CD4-positive, CD25-positive, alpha-beta regulatory T cell (primary cell): ENCODE data around the gene CCDC91. TPM values are rescaled to one million over a fixed set of nuclear protein-coding genes. Genes with fewer than 3 reads are reported as not detected.

Experiments used
- ATAC-seq, 2 donors: fragments of 150-1000 bp; cut with Tn5 transposase; one replicate each; pipeline ENCODE4 v1.10.0; 2021; ENCODE audit warnings: low read depth in 2 of 2, moderate number of reproducible peaks in 2 of 2, moderate library complexity in 1 of 2
- DNase-seq, 3 donors: peaks; one replicate each; pipeline versions ENCODE4 v3.0.0 to v3.0.0-alpha.2; 2012 to 2022; ENCODE audit warnings: mixed read lengths in 1 of 3
- H3K27ac ChIP-seq: one replicate; pipeline ENCODE4 v1.7.0; 2013; ENCODE audit warnings: mild to moderate bottlenecking, low read length; ENCODE audit not compliant: insufficient read depth, poor library complexity, severe bottlenecking
- H3K27me3 ChIP-seq: one replicate; pipeline ENCODE4 v1.7.0; 2013; ENCODE audit warnings: low read length; ENCODE audit not compliant: control insufficient read depth, insufficient read depth
- H3K36me3 ChIP-seq: one replicate; pipeline ENCODE4 v1.7.0; 2013; ENCODE audit warnings: mild to moderate bottlenecking, low read length, moderate library complexity; ENCODE audit not compliant: control insufficient read depth, insufficient read depth
- H3K4me1 ChIP-seq: 2 replicates; pipeline ENCODE4 v1.7.0; 2013; ENCODE audit warnings: mild to moderate bottlenecking, low read length; ENCODE audit not compliant: insufficient read depth, control insufficient read depth, poor library complexity, severe bottlenecking
- H3K4me3 ChIP-seq: one replicate; pipeline ENCODE4 v1.7.0; 2013; ENCODE audit warnings: low read depth, mild to moderate bottlenecking, low read length, moderate library complexity
- H3K9me3 ChIP-seq, 2 experiments: 1 replicate in 1 of 2; 2 replicates in 1 of 2; pipeline ENCODE4 v1.7.0; 2013; ENCODE audit warnings: low read length in 2 of 2, mild to moderate bottlenecking in 1 of 2, moderate library complexity in 1 of 2; ENCODE audit not compliant: control insufficient read depth in 2 of 2
- H3K27ac Mint-ChIP-seq, 3 donors: one replicate each; pipeline ENCODE4 v1.8.0; 2020 to 2022; ENCODE audit warnings: mild to moderate bottlenecking in 3 of 3, mixed read lengths in 3 of 3, moderate library complexity in 2 of 3
- H3K27me3 Mint-ChIP-seq: one replicate; pipeline ENCODE4 v1.8.0; 2022; ENCODE audit warnings: mild to moderate bottlenecking, mixed read lengths
- H3K36me3 Mint-ChIP-seq: one replicate; pipeline ENCODE4 v1.8.0; 2020; ENCODE audit warnings: mixed read lengths
- H3K4me1 Mint-ChIP-seq, 4 donors: one replicate each; pipeline ENCODE4 v1.8.0; 2020 to 2022; ENCODE audit warnings: mixed read lengths in 4 of 4, mild to moderate bottlenecking in 1 of 4
- H3K4me3 Mint-ChIP-seq, 4 donors: one replicate each; pipeline ENCODE4 v1.8.0; 2020 to 2022; ENCODE audit warnings: mild to moderate bottlenecking in 4 of 4, mixed read lengths in 4 of 4, moderate library complexity in 3 of 4
- H3K9me3 Mint-ChIP-seq, 7 donors: one replicate each; pipeline ENCODE4 v1.8.0; 2020 to 2022; ENCODE audit warnings: mixed read lengths in 7 of 7, mild to moderate bottlenecking in 3 of 7, moderate library complexity in 2 of 7
- polyA plus RNA-seq, 4 donors: library from polyadenylated mRNA; unstranded; fragments of 300-500 nt; fragmentation: Illumina TruSeq; gene quantifications; one replicate each; pipeline ENCODE4 v1.2.3, GENCODE V29; 2021
- total RNA-seq: library from RNA; stranded (reverse); gene quantifications from one replicate; pipeline ENCODE4 v1.2.3, GENCODE V29; 2022

Gene CCDC91
- total and polyA plus RNA-seq, 5 donors from 2014 or later = 59.4 to 74.0 (median 66.2) TPM

- Histone ChIP-seq H3K27me3 (no peaks in the 10 kb centered on the region), H3K4me3 (no peak overlapping the region), H3K9me3 (no peaks in the 10 kb centered on the region), H3K27ac (no peak overlapping the region), H3K36me3 (peaks cover 4% of the 10 kb centered on the region), H3K4me1 (peaks cover 4% of the 10 kb centered on the region)
- Mint-ChIP-seq H3K27me3 (no peaks in the 10 kb centered on the region), H3K36me3 (peaks cover 24% of the 10 kb centered on the region), H3K4me1 (peaks cover 16 to 48% (median 43%) of the 10 kb centered on the region in 4 donors), H3K4me3 (peak overlapping the region in 1 of 4 donors; percentile 4), H3K27ac (peak overlapping the region in 2 of 3 donors; percentile 49 to 56), H3K9me3 (peaks cover 0 to 6% (median 0%) of the 10 kb centered on the region in 7 donors)
- ATAC-seq (no peak), DNase-seq (no peak)
Measured at GRCh38 chr12:28202374-28203130, 12.3 kb downstream of the CCDC91 start.

GRCh38 chr12:28209782-28210181, 19.5 kb downstream of the CCDC91 start:
- H3K27me3 Mint-ChIP-seq = no peaks in the 10 kb centered on the region
- ATAC-seq = no peak
- no peak overlapping the region for H3K27ac ChIP-seq
- no peaks in the 10 kb centered on the region for H3K9me3 ChIP-seq
- H3K4me1 ChIP-seq = no peaks in the 10 kb centered on the region
- H3K36me3 ChIP-seq = peaks cover 13% of the 10 kb centered on the region
- H3K4me1 Mint-ChIP-seq = peaks cover 17 to 45% (median 40%) of the 10 kb centered on the region in 4 donors
- peak in 1 of 3 donors; percentile 19 for DNase-seq
- no peak overlapping the region for H3K4me3 Mint-ChIP-seq
- no peaks in the 10 kb centered on the region for H3K27me3 ChIP-seq
- H3K27ac Mint-ChIP-seq = no peak overlapping the region
- peaks cover 0 to 6% (median 4%) of the 10 kb centered on the region in 7 donors for H3K9me3 Mint-ChIP-seq
- H3K36me3 Mint-ChIP-seq = peaks cover 38% of the 10 kb centered on the region
- H3K4me3 ChIP-seq = no peak overlapping the region

- DNase-seq (no peak), ATAC-seq (no peak)
- peaks cover 33% of the 10 kb centered on the region for H3K36me3 Mint-ChIP-seq
- no peaks in the 10 kb centered on the region for H3K27me3 Mint-ChIP-seq
- Histone ChIP-seq H3K9me3 (no peaks in the 10 kb centered on the region), H3K4me1 (peaks cover 9% of the 10 kb centered on the region), H3K4me3 (no peak overlapping the region), H3K27me3 (no peaks in the 10 kb centered on the region), H3K36me3 (peaks cover 13% of the 10 kb centered on the region), H3K27ac (no peak overlapping the region)
- H3K27ac Mint-ChIP-seq = peak overlapping the region in 1 of 3 donors; percentile 2
- H3K4me3 Mint-ChIP-seq = no peak overlapping the region
- peaks cover 0 to 6% (median 3%) of the 10 kb centered on the region in 7 donors for H3K9me3 Mint-ChIP-seq
- H3K4me1 Mint-ChIP-seq = peaks cover 23 to 46% (median 39%) of the 10 kb centered on the region in 4 donors
Measured at GRCh38 chr12:28212182-28212581, 21.9 kb downstream of the CCDC91 start.

- Histone ChIP-seq H3K36me3 (peaks cover 10% of the 10 kb centered on the region), H3K4me3 (no peak overlapping the region), H3K27me3 (no peaks in the 10 kb centered on the region), H3K4me1 (peaks cover 19% of the 10 kb centered on the region), H3K27ac (no peak overlapping the region), H3K9me3 (peaks cover 0 to 10% of the 10 kb centered on the region in 2 experiments)
- ATAC-seq (no peak), DNase-seq (no peak)
- Mint-ChIP-seq H3K4me1 (peaks cover 34 to 55% (median 43%) of the 10 kb centered on the region in 4 donors), H3K4me3 (no peak overlapping the region), H3K36me3 (peaks cover 29% of the 10 kb centered on the region), H3K27me3 (no peaks in the 10 kb centered on the region), H3K9me3 (peaks cover 0 to 10% (median 5%) of the 10 kb centered on the region in 7 donors), H3K27ac (peak overlapping the region in 1 of 3 donors; percentile 16)
Measured at GRCh38 chr12:28215021-28215420, 24.8 kb downstream of the CCDC91 start.

GRCh38 chr12:28216016-28216415, 25.8 kb downstream of the CCDC91 start:
- DNase-seq (no peak), ATAC-seq (no peak)
- peaks cover 0 to 10% (median 5%) of the 10 kb centered on the region in 7 donors for H3K9me3 Mint-ChIP-seq
- H3K4me1 ChIP-seq = peaks cover 19% of the 10 kb centered on the region
- H3K36me3 Mint-ChIP-seq = peaks cover 22% of the 10 kb centered on the region
- no peaks in the 10 kb centered on the region for H3K27me3 ChIP-seq
- no peak overlapping the region for H3K27ac Mint-ChIP-seq
- no peak overlapping the region for H3K4me3 Mint-ChIP-seq
- H3K36me3 ChIP-seq = peaks cover 6% of the 10 kb centered on the region
- H3K4me3 ChIP-seq = no peak overlapping the region
- no peak overlapping the region for H3K27ac ChIP-seq
- H3K27me3 Mint-ChIP-seq = no peaks in the 10 kb centered on the region
- peaks cover 40 to 62% (median 47%) of the 10 kb centered on the region in 4 donors for H3K4me1 Mint-ChIP-seq
- H3K9me3 ChIP-seq = peaks cover 0 to 10% of the 10 kb centered on the region in 2 experiments

- H3K27ac Mint-ChIP-seq = peak overlapping the region in 2 of 3 donors; percentile 34 to 85
- H3K4me1 Mint-ChIP-seq = peaks cover 55 to 75% (median 63%) of the 10 kb centered on the region in 4 donors
- H3K27me3 ChIP-seq = no peaks in the 10 kb centered on the region
- DNase-seq = peak in 1 of 3 donors; percentile 30
- peaks cover 2% of the 10 kb centered on the region for H3K36me3 ChIP-seq
- peaks cover 32% of the 10 kb centered on the region for H3K4me1 ChIP-seq
- peaks cover 0 to 10% (median 5%) of the 10 kb centered on the region in 7 donors for H3K9me3 Mint-ChIP-seq
- H3K4me3 Mint-ChIP-seq = peak overlapping the region; percentile 1 to 66 (median 10)
- no peaks in the 10 kb centered on the region for H3K27me3 Mint-ChIP-seq
- H3K4me3 ChIP-seq = no peak overlapping the region
- ATAC-seq = peak; percentile 57 to 77
- H3K36me3 Mint-ChIP-seq = peaks cover 15% of the 10 kb centered on the region
- peaks cover 0 to 10% of the 10 kb centered on the region in 2 experiments for H3K9me3 ChIP-seq
- no peak overlapping the region for H3K27ac ChIP-seq
Measured at GRCh38 chr12:28217805-28218204, 27.5 kb downstream of the CCDC91 start.

- Mint-ChIP-seq H3K27me3 (no peaks in the 10 kb centered on the region), H3K27ac (no peak overlapping the region), H3K4me3 (no peak overlapping the region), H3K9me3 (peaks cover 0 to 8% (median 5%) of the 10 kb centered on the region in 7 donors), H3K4me1 (peaks cover 57 to 76% (median 67%) of the 10 kb centered on the region in 4 donors), H3K36me3 (peaks cover 8% of the 10 kb centered on the region)
- peaks cover 40% of the 10 kb centered on the region for H3K4me1 ChIP-seq
- H3K4me3 ChIP-seq = no peak overlapping the region
- no peak for DNase-seq
- no peak overlapping the region for H3K27ac ChIP-seq
- H3K36me3 ChIP-seq = no peaks in the 10 kb centered on the region
- H3K27me3 ChIP-seq = no peaks in the 10 kb centered on the region
- ATAC-seq = no peak
- peaks cover 0 to 10% of the 10 kb centered on the region in 2 experiments for H3K9me3 ChIP-seq
Measured at GRCh38 chr12:28218875-28219274, 28.6 kb downstream of the CCDC91 start.
